Stromal cell of bone marrow (primary cell): ENCODE measurements around the gene EDEM2.
A peak's percentile ranks its signal among the peaks of the same experiment; 100 is the strongest.
"Not testable (repeated sequence)": the region's sequence is repeated elsewhere in the genome, so short reads cannot be mapped to it uniquely, and the experiment has no call there.

Experiments
- DNase-seq: peaks from one replicate; pipeline ENCODE4 v3.0.0-alpha.2; 2012; ENCODE audit warnings: low read depth

Gene EDEM2

DNA sequence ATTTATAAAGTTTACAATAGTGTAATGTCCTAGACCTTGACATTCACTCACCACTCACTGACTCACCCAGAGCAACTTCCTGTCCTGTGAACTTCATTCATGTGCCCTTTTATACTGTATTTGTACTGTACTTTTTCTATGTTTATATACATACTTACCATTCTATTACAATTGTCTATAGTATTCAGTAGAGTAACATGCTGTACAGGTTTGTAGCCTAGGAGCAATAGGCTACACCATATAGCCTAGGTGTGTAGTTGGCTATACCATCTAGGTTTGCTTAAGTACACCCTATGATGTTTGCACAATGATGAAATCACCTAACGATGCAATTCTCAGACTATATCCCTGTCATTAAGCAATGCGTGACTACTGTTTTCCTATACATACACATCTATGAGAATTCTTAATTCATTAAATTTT is 17.5 kb downstream of the EDEM2 start:
- no peak for DNase-seq

DNA sequence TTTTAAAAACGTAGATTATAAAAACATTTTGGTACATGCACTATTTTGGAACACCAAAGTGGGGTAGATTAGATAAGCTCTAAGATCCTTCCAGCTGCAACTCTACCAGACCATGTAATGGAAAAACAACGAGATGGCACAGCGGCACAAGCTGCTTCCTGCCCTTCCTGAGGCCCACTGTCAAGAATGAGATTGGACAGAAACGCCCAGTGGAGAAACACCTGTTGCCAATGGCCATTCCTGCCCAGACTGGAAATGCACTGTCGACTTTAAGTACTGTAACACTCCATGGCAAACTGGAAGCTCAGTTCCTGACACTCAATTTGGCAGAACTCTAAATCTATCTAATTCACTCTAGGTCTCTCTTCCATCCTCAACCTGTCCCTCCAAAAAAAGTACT is 21.4 kb downstream of the EDEM2 start:
- no peak for DNase-seq

DNA sequence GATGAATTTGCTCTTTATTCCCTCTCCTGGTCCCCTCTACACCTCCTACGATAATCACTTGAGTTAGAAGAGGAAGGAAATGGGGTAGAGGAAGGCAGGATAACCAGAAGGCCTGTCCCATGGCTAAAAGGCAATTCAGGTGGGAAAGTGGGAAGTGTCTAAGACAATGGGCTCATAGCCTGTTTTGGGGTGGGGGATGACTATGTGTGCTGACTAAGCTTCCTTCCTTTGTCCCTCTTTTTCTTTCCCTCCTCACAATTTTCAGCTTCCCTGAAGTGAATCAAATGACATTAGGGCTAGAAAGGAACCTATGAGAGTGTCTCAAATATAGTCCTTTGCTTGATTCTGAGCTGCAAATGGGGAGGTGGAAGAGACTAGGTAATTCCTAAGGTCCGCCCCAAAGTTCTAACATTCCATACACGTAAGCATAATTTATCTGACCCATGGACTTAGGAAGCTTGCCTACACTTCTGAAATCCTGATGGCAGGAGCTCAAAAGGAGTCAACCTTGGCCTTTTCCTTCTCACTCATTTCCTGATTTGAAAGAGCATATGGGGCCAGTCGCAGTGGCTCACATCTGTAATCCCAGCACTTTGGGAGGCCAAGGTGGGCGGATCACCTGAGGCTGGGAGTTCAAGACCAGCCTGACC is 24.3 kb downstream of the EDEM2 start:
- no peak for DNase-seq

DNA sequence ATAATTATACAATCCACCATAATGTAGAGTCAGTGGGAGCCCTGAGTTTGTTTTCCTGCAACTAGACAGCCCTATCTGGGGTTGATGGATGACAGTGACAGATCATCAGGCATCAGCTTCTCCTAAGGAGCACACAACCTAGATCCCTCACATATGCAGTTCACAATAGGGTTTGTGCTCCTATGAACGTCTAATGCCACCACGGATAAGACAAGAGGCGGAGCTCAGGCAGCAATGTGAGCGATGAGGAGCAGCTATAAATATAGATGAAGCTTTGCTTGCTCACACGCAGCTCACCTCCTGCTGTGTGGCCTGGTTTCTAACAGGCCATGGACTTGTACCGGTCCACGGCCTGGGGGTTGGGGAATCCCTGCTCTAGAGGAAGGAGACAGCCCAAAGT is 25.9 kb downstream of the EDEM2 start:
- no peak for DNase-seq

DNA sequence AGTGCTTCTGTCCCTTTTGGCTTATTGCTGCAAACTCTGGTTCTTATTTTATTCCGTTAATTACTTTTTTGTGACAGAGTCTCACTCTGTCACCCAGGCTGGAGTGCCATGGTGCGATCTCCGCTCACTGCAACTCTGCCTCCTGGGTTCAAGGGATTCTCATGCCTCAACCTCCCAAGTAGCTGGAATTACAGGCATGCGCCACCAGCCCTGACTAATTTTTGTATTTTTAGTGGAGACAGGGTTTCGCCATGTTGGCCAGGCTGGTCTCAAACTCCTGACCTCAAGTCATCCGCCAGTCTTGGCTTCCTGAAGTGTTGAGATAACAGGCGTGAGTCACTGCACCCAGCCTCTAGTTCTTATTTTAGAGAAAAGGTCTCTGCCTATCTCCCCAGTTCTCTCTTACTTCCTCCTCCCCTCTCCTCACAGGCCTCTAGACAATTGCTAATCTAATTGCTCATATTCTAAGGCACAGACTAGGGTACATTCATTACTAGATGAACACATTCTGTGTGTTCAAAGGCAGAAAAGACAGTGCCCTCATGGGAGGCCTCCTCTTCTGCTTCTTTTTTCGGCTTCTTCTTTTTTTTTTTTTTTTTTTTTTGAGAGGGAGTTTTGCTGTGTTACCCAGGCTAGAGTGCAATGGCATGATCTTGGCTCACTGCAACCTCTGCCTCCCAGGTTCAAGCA is 27.0 kb downstream of the EDEM2 start:
- DNase-seq: peak; percentile 72

DNA sequence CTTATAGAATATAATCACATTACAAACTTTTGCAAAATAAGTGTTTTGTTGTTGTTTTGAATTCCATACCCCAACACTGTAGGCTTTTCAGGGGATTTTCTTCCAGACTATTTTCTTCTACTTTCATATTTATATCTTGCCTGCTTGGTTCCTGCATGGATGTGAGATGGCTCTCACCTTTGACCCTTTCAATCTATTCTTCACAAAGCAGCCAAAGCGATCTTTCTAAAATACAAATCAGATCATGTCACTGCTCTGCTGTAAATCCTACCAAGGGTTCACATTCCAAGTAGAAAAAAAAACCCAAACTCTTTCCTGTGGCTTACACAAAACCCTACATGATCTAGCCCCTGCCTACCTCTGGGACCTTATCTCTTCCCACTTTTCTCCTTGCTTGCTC is 29.5 kb downstream of the EDEM2 start:
- no peak for DNase-seq

DNA sequence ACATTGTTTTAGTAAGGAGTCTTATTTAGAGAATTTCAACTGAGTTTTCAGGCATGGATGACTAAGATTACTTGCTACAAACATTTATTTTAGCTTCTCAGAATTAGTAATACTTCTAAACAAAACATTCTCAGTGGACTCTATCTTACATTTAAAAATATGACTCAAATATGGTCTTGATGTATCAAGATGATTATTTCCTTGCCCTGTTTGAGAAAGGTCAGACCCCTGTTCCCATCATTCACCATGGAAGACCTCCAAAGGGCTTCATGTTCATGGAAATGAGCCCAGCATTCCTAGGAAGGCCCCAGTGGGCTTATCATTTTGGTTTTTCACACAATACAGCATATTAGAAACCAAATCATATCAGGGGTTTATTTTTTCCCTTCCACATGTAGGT is 29.9 kb downstream of the EDEM2 start:
- peak; percentile 39 for DNase-seq

DNA sequence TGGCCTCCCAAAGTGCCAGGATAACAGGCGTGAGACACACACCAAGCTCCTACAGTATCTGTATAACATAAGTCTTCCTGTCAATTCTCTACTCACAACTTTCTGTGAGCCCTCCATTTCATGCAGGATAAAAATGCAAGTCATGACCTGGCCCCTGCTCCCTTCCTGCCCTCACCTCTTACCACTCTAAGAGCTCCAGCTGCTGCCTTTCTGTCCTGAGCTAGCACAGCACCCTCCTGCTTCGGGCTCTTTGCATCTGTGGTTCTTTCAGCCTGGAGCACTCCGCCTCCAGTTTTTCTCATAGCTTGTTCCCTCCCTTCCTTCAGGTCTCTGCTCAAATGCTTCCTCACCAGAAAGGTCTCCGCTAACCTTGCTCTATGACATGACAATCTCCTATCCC is 30.9 kb downstream of the EDEM2 start:
- DNase-seq: no peak

DNA sequence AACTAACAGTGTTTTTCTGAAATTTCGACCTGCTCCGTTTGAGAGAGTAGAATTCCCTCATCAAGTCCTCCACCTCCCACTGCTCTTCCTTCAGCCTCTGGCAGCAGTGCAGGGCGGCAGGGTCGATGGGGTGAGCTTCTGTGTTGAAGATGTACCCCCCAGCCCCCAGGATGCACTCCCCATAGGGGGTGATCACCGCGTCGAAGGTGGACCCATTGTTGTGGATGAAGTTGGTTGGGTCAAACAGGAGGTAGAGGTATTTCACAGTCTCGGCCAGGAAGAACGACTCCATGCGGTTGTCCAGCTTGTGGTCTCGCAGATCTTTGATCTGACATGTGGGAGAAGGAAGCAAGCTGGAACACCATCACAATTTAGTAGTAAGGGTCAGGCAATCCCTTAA is 31.5 kb downstream of the EDEM2 start:
- DNase-seq: no peak

DNA sequence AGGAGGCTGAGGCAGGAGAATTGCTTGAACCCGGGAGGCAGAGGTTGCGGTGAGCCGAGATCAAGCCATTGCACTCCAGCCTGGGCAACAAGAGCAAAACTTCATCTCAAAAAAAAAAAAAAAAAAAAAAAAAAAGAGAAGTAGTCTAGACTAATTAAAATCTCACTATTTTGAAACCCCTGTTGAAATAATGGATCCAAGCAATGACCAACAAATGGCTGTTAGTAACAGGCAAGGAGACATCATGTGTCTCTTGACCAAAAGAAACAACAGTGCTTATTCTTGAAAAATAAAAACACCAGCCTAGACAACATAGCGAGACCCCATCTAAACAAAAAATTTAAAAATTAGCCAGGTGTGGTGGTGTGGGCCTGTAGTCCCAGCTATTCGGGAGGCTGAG is 34.9 kb downstream of the EDEM2 start:
- not testable (repeated sequence) for DNase-seq

DNA sequence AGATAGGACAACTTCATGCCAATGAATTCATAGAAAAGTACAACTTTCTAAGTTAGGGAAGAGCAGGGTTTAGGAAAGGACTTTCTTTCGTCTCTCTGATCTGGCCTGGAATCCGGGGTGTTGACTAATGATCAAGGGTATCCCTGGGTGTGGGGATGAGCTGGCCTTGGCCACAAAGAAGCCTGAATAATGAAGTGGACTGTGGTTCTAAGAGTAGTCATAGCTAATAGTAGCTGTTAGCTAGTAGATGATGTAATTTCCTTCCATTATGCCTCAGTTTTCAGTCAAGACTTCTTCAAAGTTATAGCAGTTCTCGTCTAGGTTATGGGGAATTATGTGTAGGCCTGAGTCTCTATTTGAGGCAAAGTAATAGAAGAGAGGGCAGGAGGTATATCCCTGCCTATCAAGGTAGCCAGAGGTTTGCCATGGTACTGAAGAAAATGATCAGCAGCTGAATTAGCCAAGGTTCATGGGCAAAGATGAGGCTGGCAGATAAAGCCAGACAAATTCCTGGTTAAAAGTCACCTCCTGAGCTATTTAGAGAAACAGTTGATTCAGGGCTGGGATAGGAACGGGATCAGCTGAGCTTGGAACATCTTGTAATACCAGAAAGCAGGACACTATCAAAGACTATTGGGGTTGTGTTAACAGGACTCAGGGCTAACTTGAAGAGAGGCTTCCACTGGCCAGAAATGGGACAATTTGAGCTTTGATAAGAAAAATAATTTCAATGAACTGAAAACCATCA is 35.8 kb downstream of the EDEM2 start:
- peak; percentile 89 for DNase-seq

DNA sequence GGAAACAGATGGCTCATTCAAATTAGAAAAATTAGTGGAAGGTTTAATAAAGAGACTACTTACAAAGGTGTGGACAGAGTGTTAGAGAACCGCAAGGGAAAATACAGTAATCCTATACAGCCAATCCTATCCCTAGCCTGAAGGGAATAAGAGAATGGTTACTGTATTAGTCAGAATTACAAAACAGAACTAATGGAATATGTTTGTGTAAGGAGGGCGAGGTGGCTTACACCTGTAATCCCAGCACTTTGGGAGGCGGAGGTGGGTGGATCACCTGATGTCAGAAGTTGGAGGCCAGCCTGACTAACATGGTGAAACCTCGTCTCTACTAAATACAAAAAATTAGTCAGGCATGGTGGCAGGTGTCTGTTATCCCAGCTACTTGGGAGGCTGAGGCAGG is 38.2 kb downstream of the EDEM2 start:
- DNase-seq: no peak

DNA sequence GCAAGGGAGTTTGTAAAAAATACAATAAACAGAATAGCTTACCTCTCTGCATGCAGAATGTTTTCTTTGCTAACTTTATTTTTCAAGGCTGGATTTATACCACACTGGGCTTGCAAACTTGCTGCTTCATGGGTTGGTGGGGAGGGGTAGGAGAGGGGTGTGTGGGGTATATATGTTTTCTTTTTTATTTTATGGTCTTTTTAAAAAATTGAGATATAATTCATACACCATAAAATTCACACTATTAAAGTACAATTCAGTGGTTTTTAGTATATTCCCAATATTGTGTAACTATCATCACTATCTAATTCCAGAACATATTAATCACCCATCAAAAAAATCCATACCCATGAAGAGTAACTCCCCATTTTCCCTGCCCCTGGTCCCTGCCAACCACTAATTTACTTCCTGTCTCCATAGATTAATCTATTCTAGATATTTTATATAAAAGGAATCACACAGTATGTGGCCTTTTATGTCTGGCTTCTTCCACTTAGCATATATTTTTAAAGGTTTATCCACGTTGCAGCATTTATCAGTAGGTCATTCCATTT is 40.2 kb downstream of the EDEM2 start:
- no peak for DNase-seq

DNA sequence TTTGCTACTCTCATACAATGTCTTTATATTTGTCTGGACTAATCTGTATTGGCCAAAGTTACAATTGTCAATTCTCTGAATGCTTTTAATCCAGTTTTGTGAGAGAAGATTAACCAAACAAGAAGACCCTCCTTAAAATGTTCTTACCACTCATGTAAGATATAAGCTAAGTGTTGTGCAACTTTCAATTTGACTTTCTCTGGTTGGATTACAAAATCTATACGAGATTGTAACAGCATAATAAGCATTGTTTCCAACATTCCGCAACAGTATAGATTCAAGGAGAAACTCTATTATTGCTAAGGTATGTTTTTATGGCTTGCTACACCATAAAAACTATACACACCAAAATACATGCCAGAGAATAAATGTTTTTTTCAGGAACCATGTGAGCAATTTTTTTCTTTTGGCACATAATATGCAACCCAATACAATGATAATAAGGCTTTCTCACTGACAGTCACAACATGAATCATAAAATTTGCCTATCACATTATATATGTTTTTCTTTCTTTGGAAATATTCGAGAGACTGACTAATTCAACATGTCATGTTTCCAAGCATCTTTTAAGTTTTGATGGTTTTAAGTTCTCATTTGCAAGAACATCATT is 42.3 kb downstream of the EDEM2 start:
- peak; percentile 49 for DNase-seq

DNA sequence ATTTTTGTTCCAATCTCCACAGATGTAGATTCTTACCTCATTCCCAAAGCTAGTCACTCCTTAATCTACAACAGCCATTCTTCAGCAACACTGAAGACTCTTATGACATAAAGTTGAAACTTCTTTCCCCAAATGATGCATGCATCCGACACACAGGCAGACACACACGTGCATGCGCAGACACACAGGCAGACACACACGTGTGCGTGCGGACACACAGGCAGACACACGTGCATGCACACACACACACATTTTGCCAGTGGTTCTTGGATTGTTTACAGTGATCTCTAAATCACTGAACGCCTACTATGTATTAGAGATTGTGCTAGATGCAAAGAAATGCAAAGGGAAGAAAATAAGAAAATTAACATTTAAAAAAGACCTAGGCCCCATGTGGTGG is 45.5 kb downstream of the EDEM2 start:
- no peak for DNase-seq

DNA sequence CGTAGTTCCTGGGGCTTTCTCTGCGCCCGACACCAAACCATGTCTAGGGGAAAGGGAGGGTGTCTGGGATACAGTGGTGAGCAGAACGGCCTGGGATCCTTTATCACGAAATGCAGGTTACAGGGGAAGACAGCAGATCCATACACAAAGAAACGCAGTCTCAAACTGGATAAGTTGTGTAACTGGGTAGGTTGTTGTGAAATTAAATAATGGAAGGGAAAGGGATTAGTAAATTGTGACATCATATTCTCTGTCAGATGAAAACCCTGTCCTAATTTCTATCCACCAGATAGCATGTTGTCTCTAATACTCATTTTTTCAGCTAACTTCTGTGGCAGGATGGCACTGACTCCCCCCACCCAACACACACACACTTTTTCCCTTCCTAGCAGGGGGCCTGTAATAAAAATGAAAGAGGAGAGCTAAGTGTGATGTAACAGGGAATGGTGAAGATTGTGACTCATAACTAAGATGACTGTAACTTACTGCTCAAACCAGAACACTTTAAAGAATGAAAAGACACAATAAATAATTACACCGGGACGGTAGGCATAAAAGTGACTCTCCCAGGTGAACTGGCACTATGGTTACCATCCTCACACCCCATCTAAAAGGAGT is 53.8 kb downstream of the EDEM2 start:
- peak; percentile 71 for DNase-seq

DNA sequence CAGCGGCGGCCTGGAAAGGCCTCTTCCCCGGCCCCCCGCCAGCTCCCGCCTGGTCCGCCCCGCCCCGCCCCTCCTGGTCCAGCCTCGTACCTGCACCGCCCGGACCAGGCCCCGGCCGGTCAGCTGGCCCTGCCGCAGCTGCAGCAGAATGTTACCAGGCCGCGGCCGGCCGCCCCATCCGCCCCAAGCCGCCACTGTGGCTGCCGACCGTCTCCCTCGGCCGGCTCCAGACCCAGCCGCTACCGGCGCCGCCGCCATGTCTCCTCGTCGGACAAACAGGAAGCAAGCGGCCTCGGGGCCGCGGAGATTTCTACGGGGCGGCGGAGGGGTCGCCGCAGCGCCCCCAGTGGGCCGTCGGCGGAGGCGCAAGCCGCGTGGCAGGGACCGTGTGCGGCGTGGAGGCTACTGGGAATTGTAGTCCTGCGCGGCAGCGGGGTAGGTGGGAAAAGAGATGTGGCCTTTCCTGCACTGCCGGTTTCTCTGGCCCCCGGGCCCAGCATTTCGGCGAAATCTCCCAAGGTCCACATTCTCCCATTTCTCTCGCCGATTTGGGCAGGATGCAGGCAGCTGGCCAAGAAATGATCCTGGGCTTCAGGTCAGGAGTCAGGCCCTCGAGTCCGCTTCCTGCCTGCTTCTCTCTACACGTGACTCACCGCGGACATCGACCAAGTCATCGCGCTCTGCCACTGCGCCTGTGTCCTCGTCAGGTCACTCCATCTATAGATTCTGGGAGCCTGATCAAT is 54.4 kb downstream of the EDEM2 start, which contains the start of gene TRPC4AP:
TRPC4AP (minus strand) TSS at position 284 of the 743 bp plus-strand sequence; CDS start at position 258, 26 bp downstream.
- peak; percentile 78 for DNase-seq

DNA sequence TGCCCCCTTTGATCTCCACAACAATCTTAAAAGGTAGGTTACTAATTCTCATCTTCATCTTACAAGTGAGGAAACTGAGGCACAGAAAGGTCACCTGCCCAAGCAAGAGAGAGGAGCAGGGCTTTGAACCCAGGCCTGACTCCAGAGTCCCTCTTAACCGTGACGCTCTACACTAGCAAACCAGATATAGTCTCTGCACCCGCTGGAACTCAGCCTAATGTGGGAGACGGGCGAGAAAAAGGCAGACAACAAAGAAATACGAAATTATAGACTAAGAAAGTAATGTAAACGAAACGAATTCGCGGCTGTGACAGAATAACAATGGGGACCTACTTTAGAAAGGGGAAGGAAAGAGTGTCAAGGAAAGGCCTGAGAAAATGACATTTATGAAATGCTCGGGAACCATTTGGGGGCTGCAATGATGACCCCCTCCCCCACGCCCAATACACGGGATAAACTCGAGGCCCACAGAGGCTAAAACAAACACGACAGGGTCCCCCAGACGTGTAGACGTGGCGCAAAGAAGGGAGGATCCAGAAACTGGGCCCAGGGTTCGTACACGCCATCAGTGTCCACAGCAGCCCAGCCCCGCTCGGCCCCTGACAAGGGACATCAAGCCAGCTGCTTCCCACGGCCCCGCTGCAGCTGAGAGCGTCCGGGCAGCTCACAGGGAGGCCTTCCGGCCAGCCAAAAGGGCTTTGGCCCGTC is 55.2 kb downstream of the EDEM2 start:
- no peak for DNase-seq

DNA sequence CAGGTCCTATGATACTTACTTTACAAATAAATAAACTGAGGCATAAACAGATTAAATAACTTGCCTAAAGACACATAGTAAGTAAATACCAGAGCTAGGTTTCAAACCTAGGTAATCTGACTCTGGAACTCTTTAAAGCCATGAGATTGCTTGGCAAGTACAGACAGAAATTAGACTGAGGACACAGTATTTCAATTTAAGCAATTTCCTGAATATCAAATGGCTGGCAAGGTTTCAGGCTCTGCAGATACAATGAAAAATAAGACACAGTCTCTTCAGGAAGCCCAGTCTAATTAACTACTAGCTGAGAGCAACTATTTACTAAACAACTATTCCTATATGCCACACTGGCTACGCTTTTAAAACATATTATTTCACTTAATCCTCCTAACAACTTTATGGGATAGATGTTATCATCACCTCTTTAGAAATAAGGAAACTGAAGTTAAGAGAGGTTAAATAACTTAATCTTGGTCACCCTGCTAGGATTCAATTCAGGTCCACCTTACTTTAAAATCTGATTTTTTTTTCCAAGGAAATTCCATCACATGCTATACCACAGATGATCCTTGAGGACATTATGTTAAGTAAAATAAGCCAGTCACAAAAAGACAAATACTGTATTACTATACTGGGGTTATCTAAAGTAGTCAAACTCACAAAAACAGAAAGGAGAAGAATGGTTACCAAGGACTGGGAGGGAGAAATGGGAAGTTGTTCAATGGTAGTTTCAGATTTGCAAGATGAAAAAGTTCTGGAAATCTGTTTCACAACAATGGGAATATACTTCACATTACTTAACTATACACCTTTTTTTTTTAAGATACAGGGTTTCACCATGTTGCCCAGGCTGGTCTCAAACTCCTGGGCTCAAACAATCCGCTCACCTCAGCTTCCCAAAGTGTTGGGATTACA is 58.6 kb downstream of the EDEM2 start:
- DNase-seq: no peak
